SK-N-SH (cell line): ENCODE results near the gene TPST2.

Experiments used
- ELF1 ChIP-seq: IDR thresholded peaks from 2 replicates; pipeline ENCODE4 v1.4.0; 2012
- FOSL2 ChIP-seq: IDR thresholded peaks from 2 replicates; pipeline ENCODE4 v1.4.0; 2012; ENCODE audit warnings: low read depth, mild to moderate bottlenecking, moderate library complexity, borderline replicate concordance
- FOXJ3 ChIP-seq: sonication (generic); formaldehyde crosslinking; IDR thresholded peaks from 2 replicates; pipeline ENCODE4 v1.5.1; 2020; ENCODE audit warnings: mild to moderate bottlenecking, missing genetic modification reagents
- POLR2AphosphoS5 ChIP-seq: IDR thresholded peaks from 2 replicates; pipeline ENCODE4 v1.6.1; 2012; ENCODE audit warnings: low read depth, low read length
- SIN3A ChIP-seq: IDR thresholded peaks from 2 replicates; pipeline ENCODE4 v1.6.1; 2012; ENCODE audit warnings: low read depth, mild to moderate bottlenecking, low read length, moderate library complexity, borderline replicate concordance
- SMC3 ChIP-seq: IDR thresholded peaks from 2 replicates; pipeline ENCODE4 v1.6.1; 2012; ENCODE audit warnings: low read depth, low read length, improper control_type of control experiment
- TF ChIP-seq, protein P1 (sequence below): fragments of 200-600 bp; sonication (generic); IDR thresholded peaks from 2 replicates; pipeline ENCODE4 v1.6.1; 2017; ENCODE audit warnings: antibody characterized with exemption, mild to moderate bottlenecking, moderate library complexity
- TF ChIP-seq, protein P2 (sequence below): IDR thresholded peaks from 2 replicates; pipeline ENCODE4 v1.4.0; 2012; ENCODE audit warnings: low read depth, borderline replicate concordance
- TF ChIP-seq, protein P3 (sequence below): IDR thresholded peaks from 2 replicates; pipeline ENCODE4 v1.4.0; 2012; ENCODE audit warnings: low read depth
- TF ChIP-seq, protein P4 (sequence below): fragments of 150-350 bp; IDR thresholded peaks from 2 replicates; pipeline ENCODE4 v1.6.1; 2017; ENCODE audit warnings: antibody characterized with exemption, low read length, low read depth, borderline replicate concordance

DNA sequence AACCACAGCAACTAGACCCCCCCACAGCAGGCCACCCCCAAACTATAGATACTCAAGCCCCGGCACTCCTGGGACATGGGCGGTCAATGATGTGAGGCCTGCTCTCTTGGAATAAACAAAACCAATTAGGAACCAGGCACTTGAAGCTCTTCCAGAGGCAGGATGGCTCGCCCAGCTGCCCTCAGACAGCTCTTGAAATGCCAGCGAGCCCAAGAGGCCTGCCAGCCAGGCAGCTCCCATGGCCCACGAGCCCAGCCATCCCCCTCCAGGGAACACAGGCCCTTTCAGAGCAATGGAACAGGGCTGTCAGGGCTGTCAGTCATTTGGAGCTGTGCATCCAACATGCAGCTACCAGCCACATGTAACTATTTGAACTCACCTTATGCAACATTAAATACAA lies 43.6 kb downstream of the TPST2 start:
- TF ChIP-seq, protein P1, sequence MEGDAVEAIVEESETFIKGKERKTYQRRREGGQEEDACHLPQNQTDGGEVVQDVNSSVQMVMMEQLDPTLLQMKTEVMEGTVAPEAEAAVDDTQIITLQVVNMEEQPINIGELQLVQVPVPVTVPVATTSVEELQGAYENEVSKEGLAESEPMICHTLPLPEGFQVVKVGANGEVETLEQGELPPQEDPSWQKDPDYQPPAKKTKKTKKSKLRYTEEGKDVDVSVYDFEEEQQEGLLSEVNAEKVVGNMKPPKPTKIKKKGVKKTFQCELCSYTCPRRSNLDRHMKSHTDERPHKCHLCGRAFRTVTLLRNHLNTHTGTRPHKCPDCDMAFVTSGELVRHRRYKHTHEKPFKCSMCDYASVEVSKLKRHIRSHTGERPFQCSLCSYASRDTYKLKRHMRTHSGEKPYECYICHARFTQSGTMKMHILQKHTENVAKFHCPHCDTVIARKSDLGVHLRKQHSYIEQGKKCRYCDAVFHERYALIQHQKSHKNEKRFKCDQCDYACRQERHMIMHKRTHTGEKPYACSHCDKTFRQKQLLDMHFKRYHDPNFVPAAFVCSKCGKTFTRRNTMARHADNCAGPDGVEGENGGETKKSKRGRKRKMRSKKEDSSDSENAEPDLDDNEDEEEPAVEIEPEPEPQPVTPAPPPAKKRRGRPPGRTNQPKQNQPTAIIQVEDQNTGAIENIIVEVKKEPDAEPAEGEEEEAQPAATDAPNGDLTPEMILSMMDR = no peak
- TF ChIP-seq POLR2AphosphoS5 = no peak
- TF ChIP-seq ELF1 = no peak
- no peak for TF ChIP-seq FOXJ3 (CRISPR knock-in tag)
- TF ChIP-seq SIN3A = no peak
- TF ChIP-seq, protein P2, sequence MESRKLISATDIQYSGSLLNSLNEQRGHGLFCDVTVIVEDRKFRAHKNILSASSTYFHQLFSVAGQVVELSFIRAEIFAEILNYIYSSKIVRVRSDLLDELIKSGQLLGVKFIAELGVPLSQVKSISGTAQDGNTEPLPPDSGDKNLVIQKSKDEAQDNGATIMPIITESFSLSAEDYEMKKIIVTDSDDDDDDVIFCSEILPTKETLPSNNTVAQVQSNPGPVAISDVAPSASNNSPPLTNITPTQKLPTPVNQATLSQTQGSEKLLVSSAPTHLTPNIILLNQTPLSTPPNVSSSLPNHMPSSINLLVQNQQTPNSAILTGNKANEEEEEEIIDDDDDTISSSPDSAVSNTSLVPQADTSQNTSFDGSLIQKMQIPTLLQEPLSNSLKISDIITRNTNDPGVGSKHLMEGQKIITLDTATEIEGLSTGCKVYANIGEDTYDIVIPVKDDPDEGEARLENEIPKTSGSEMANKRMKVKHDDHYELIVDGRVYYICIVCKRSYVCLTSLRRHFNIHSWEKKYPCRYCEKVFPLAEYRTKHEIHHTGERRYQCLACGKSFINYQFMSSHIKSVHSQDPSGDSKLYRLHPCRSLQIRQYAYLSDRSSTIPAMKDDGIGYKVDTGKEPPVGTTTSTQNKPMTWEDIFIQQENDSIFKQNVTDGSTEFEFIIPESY = no peak
- no peak for TF ChIP-seq SMC3
- no peak for TF ChIP-seq FOSL2
- TF ChIP-seq, protein P3, sequence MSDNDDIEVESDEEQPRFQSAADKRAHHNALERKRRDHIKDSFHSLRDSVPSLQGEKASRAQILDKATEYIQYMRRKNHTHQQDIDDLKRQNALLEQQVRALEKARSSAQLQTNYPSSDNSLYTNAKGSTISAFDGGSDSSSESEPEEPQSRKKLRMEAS = no peak
- TF ChIP-seq, protein P4, sequence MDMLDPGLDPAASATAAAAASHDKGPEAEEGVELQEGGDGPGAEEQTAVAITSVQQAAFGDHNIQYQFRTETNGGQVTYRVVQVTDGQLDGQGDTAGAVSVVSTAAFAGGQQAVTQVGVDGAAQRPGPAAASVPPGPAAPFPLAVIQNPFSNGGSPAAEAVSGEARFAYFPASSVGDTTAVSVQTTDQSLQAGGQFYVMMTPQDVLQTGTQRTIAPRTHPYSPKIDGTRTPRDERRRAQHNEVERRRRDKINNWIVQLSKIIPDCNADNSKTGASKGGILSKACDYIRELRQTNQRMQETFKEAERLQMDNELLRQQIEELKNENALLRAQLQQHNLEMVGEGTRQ = no peak
